ENCODE data around the gene YIPF5.

The YIPF5 gene

DNA sequence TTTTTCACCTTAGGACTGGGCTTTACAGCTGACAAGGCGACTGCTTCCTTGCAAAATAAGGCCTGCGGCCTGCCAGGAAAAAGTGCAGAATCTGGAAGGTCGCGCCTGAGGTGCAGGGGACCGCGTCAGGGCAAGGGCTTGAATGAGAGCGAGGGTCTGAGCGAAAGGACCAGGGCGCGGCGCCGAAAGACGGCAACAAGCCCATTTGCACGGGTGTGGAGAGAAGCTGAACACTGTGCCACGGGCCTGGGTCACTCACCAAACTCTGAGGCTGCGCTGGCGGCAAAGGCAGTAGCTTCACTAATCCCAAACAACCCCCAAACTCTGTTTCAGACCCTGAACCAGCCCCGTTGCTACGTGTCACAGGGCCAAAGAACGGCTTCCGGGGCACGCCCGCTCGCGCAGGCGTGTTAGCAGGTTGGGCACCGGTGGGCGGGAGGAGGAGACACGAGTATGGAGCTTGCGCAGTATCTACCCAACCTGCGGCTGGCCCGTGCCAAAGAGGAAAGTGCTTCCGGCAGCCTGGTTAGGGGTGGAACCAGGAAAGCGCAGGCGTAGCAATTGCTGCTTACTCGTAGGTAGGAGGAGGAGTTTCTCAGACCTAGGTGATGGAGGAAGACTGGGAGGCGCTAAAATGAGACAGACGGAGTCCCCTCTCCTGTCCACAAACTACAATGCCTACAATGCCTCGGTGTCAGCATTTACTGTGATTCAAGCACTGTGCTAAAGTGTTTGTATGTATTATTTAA, at the start of gene YIPF5, which contains the start of gene KCTD16:
Gene YIPF5 (minus strand): TSS at position 384 of the 749 bp plus-strand sequence. CDS start 704 bp downstream, outside the sequence.
Gene KCTD16 (plus strand): TSS at position 598 of the 749 bp plus-strand sequence.
- peak; percentile 94 for DNase-seq

GRCh38 chr5:144219869-144220268, 49.4 kb upstream of the YIPF5 start:
- no peak for DNase-seq

DNA sequence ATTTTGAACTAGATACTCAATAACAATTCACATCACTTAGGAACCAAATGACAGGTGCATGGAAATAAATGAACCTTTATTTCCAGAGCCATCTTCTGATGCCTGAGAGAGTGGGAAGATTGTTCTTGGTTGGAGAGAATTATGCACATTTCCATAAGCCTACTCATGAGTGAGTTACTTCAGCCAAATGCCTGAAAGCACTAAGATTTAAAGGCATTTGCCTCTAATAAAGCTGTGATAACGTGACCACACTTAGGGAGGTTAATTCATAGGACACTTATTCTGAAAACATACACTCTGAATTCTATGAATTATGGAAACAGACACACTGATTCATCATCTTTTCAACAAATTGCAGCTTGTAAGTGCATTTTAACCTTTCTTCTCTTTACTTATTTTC, 40.2 kb upstream of the YIPF5 start:
- DNase-seq: no peak

GRCh38 chr5:144209361-144209760, 38.9 kb upstream of the YIPF5 start:
- no peak for DNase-seq

- DNase-seq: no peak
Measured at GRCh38 chr5:144207875-144208444, 37.5 kb upstream of the YIPF5 start.

GRCh38 chr5:144206141-144206540, 35.7 kb upstream of the YIPF5 start:
- no peak for DNase-seq

GRCh38 chr5:144205141-144205551, 34.7 kb upstream of the YIPF5 start:
- peak; percentile 25 for DNase-seq

- no peak for DNase-seq
Measured at GRCh38 chr5:144203750-144204596, 33.5 kb upstream of the YIPF5 start.

DNA sequence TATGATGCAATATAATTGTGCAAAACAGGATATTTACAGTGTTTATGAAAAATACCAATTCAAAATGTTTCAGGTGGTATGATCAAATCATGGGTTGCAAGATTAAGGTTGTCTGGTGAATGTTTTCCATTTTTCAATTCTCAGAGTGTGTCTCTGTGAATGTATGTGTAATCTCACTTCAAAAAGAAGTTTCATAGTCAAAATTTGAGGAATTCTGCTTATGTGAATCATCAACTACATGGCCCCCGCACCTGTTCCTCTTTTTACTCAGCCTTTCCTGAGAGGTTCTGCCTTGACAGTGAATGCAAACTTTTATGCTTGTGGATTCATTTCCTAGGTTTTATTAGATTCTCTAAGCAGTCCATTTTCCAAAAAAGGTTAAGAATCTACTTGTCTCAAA, 32.3 kb upstream of the YIPF5 start:
- no peak for DNase-seq

- DNase-seq: no peak
Measured at GRCh38 chr5:144202072-144202471, 31.6 kb upstream of the YIPF5 start.

GRCh38 chr5:144201588-144201987, 31.1 kb upstream of the YIPF5 start:
- DNase-seq: no peak

GRCh38 chr5:144198386-144198785, 27.9 kb upstream of the YIPF5 start:
- DNase-seq: no peak

- no peak for DNase-seq
Measured at GRCh38 chr5:144196612-144197011, 26.2 kb upstream of the YIPF5 start.

DNA sequence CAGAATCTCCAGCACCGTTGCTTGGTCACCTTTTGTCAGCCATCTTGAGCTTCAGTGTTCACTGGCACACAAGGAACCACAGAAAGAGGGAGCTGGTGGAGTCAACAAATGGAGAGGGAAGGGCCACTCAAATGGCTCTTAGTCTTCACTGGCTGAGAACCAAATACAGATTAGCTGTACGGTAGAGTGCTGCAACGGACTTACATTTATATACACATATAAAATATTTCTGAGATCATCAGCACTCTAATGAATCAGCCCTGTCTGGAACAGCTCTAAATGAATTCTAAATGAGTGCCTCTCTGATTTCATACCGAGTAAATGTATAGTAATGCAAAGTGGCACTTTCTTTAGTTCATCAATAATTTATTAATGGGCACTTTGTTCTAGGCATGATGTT, 25.0 kb upstream of the YIPF5 start:
- DNase-seq: no peak

DNA sequence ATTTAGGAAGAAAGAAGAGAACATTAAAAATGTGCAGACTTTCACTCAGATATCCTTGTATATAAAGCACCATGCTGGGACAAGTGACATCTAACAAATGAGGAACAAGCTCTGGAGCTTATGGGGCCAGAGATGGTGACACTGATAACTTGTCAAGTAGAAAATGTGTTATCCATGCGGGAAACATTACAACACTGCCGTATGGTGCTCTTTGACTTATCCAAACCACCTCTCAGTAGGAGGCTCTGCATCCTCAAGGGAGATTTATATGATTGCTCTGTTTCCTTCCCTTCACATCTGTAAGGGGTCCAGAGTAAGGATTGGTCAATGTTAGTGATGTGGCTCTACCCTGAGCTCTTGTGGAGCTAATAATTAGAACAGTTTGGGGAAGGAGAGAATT, 23.7 kb upstream of the YIPF5 start:
- no peak for DNase-seq

DNA sequence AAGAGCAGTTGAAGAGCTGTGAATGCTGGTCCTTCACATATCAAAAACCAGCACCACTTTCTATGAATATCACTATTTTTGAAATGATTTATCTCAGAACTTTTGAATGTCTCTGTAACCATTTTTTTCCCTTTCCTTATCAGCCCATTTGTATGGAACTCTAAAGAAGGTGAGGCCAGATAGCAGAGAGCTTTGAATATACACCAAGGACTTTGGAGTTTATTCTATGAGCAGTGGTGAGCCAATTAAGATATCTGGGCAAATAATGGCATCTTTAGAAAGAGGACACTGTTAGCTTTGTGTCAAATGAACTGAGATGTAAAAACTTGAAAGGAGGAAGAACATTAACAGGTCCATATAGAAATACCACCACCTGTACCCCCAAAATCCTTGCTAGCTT, 22.2 kb upstream of the YIPF5 start:
- DNase-seq: no peak

DNA sequence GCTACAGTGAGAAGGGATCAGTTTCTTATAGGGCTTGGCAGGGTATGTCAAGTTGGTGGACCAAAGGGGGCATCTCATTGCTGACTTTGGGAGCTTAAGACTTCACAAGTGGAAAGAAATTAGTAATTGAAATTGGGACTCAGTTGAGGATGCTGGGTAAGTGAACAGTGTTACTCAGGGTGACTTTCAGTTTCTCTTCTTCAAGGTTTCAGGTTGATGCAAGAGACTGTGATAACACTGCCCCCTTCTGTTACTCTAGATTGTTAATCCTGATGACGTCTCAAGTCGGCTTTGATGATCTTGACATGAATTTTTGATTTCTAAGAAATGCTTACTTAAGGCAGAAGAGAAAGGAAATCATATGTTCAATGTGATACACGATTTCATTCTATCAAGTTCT, 21.5 kb upstream of the YIPF5 start:
- DNase-seq: no peak

GRCh38 chr5:144191531-144191930, 21.1 kb upstream of the YIPF5 start:
- no peak for DNase-seq

DNA sequence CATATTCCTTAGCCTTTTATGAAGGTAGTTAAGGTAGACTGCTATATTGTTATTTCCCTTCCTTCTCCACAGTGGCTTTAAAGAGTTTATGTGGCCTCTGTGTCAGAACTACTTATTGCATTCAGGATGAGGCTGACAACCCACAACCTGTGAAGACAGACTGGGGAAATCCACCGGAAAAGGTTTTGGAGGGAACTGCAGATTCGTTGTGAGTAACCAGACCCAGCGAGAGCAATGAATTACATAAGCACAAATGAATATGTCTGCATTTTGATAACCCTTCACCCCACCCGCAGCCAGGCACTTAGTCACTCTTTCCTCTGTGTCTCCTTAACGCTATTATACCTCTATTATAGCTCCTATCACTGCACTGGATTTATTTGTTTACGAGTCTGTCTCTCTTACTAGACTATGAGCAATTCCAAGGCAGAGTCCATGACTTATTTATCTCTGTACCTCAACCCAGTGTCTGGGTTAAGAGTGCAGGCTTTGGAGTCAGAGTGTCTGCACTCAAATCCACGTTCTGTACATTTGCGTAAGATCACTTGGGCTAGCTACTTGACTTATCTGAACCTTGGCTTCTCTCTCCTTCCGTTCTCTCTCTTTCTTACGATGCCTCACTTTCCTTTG, 19.5 kb upstream of the YIPF5 start:
- peak; percentile 38 for DNase-seq

DNA sequence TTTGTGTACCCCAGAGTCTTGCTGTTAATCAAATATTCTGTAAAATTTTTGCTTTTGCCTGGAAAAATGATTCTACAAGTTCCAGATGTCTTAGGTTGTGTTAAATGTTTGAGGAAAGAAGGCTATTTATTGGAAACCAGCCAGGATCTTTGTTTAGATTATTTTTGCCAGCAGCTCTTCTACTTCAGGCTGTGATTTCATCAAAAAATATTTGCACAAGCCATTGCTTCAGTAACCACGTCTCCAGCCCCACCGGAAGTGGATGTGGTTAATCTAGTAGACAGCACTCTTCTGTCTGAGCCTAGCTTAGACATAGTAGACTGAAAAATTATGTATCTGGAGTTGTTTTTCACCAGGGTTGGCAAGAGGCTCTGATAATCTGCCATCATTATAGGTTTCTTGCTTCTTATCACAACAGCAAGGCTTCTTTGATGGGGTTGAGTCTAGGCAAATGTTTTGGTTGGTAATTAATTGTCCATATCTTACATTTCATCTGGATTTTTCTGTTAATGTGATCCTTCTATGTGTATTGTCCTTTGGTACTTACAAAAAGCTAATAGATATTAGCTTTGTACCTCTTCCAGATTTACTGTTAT, 17.3 kb upstream of the YIPF5 start:
- peak; percentile 12 for DNase-seq

DNA sequence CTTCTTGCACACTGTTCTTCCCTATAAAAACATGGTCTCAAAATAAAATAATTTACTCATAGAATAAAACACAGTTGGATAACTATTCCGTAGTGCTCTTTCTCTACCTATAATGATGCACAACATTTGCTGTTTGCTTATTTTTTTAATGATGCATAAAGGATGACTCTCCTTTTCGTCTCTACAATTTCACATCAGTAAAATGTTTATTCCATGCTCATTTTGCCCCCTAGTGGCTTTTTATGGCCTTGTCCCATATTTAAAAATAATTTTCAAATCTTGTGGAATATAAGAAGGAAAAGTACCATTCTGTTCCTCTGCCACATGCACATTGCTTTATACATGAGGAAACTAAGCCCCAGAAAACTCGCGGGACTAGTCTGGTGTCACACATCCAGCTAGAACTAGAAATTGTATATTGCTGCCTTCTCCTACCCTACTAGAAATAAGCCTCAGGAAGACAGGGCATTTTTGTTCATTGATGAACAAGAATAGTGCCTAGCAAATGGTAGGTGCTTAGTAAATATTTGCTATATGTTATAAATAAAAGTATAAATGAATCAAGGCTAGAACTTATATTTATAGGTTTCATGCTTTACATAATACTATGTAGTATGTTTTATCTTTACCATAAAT, 12.9 kb upstream of the YIPF5 start:
- no peak for DNase-seq

DNA sequence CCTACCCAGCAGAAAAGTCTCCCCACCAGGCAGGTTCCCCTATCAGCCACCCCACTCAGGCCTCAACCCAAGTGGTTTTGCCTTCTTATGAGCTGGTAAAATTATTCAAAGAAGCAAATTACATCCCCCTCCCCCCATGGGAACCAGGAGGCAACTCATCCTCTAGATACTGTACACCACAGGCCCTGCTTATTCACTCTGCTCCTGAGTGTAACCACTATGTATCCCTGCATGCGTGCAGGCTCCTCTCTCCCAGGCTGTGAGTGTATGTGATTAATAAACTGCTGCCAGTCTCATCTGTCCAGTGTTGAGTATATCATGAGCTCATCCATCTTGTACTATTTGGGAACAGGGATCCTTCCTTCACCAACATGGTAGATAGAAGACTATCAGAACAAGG, 8.8 kb upstream of the YIPF5 start:
- DNase-seq: no peak

Data from T1000 (cell line).